Anterior cingulate cortex (tissue), 58 donors: ENCODE results near the gene PDGFB.

ENCODE experiments used
- DNase-seq, 58 donors: peaks; one replicate each; lab custom pipeline; 2025; lab: John Stamatoyannopoulos, UW

The PDGFB gene

DNA sequence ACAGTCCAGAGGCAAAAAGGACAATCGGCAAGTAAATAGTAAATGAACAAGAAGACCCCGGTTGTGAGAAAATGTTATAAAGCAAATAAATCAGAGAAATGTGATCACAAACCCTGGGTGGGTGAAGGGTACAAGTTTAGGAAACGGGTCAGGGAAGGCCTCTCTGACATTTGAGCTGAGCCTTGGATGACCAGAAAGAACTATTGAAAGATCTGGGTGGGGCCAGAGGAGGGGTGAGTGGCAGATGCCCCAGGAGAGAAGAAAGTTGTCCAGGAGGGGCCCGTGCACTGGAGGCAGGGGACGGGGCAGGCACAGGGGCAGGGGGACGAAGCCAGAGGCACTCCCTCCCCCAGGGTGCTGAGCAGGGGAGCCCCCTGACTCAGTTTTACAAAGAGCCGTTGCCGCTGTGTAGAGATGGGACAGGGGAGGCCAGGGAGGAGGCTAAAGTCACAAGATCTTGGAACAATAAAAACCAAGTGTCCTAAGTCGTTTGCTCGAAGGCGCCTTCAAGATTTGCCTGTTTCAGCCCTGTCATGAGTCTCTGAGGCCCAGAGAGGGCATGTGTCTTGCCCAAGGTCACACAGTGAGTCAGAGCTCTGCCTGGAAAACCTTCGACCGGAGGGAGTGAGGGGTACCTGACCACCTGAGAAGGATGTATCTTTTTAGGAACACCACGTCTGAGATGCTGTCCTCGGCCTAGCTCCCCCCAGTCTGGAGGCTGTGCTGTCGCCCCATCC, 10.8 kb upstream of the PDGFB start:
- DNase-seq, result no peak

DNA sequence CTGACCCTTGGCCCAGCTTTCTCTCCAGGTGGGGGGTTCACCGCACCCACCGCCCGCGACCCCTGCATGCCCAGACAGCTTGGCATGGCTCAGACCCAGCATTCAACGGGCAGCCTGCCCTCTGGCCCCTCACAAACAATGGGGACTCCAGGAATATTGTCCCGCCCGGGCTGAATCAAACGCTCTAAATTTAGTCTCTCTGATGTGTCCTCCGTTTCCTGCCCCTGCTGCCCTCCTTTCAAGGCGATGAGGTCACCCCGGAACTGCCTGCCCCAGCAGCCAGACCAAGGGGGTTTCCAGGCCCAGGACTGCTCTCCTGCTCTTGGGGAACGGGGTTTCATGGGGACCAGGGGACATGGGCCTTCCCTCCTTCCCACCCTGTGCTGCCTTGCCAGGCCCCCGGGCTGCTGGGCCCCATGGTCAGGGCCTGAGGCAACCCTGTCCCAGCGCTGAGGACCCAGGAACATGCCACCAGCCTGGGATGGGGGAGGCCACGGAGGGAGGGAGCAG, 10.1 kb upstream of the PDGFB start:
- no peak for DNase-seq

DNA sequence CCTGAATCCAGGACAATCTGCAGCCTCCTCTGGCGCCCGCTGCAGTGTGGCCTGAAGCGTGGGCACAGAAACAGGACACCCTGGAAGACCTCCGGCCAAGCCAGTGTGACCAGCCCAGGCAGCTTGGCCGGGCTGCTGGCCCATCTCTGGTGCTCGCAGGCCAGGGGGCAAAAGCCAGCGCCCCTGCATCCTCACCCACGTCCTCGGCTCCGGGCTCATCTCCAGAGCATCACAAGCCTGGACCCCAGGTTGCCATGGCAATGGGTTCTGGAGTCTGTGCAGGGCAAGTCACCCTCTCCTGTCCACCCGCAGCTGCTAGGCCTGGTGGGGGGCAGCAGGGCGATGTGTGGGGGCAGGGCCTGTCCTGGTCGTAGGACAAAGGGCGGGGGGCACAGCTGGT, 9.3 kb upstream of the PDGFB start:
- no peak for DNase-seq

DNA sequence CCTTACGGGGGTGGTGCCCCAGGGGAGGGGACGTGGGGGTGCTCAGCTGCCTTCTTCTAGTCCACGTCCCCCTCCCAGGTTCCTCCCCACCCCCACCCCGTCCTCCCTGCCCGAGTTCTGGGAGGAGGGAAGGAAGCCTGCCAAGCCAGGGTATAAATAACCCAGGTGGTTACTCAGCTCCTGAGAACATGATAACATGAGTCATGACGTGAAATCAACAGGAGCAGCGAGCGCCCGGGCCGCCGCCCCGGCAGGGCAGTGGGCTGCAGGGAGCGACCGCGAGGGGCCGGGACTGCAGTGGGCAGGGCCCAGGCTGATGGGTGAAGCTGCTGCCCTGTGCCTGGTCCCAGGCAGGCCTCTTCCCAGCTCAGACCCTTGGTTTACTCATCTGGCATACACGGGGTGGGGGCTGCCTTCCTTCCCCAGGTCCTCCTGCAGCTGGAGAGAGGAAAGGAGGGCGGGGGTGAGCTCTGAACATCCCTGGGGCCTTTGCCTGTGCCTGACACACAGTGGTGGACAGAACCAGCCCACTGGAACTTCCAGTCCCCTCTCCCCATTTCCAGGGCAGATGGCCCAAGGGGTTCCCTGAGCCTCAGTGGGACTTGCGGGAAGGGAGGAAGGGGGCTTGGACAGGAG, 8.8 kb upstream of the PDGFB start:
- peak in 28 of 58 donors; percentile 16 to 80 (median 42) for DNase-seq

DNA sequence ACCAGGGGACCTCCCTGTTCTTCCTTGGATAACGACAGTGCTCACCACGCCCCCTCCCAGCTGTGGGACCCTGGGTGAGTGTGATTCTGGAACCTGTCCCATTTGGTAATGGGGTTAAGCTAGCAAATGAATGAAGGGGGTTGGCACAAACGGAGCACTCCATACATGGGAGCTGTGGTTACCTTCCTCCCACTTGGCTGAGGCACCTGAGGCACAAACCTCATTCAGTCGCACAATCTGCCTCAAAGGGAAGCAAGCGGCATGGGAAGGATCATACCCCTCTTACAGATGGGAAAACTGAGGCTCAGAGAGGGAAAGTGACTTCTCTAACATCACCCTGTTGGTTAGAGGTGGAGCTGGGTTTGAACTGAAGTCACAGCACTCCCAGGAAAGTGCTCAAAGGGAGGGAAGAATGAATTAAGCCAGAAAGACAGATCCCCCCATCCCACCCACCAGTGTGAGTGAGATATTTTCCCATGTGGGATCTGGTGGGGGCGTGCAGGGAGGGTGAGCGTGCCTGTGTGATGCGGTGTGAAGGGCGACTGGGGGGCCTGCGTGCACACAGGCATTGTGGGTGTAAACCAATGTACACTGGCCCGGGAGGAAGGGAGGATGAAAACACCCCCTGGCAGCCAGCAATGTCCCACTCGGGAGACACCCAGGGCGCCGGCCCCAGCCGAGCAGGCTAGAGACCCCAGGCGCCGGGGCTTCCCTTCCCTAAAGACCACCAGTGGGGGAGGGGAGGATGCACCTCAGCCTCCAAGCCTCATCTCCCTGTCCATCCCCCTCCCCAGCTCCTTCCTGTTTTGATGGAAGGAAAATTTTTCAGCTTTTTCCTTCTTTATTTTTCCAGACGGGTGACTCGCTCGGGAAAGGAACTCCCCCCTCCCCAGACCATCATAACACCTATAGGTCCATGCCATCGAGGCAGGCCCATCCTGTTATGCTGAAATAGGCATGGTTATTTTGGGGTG, 8.0 kb upstream of the PDGFB start:
- peak in 3 of 58 donors; percentile 31 to 36 (median 34) for DNase-seq

DNA sequence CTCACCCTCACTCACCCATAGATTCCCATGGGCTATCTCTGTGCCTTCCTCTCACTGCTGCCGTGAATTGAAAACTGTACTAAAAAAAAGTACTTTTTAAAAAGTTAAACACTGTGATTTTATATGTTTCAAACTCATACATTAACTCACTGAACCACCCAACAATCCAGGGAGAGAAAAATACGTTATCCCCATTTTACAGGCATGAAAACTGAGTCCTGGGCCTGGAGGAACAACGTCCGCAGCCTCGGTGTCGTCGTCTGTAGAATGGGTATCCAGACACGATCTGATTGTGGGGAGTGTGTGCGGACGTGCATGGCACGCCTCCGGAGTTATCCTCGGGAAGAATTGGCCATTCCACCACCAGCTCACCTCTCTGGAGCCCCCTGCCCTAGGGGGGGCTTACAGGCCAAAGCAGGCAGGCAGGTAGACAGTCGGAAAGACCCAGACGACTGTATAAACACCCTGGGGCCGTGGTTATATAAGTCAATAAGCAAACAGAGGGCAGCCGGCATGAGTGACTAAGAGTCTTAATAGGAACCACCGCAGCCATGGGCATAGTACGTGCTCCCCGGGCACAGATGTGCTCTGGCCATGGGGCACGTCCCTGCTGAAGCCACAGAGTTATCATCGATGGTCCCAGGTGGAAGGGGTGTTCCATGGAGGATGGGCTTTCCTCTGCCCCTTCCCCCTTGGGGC, 7.1 kb upstream of the PDGFB start:
- DNase-seq, result no peak

DNA sequence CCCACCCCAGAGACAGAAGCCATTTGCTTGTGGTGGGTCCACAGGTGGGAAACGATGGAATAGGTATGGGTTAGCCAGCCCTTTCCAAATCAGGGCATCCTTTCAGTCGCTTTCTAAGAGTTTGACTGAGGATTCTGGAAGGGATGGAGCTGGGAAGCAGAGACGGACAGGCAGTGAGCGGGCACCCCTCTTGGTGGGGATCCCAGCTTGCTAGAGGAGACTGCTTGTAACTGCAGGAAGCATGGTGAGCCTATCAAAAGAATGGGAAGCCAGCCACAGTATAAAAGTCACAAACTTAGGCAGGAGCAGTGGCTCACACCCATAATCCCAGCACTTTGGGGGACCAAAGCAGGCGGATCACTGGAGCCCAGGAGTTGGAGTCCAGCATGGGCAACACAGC, 6.1 kb upstream of the PDGFB start:
- DNase-seq, result no peak

DNA sequence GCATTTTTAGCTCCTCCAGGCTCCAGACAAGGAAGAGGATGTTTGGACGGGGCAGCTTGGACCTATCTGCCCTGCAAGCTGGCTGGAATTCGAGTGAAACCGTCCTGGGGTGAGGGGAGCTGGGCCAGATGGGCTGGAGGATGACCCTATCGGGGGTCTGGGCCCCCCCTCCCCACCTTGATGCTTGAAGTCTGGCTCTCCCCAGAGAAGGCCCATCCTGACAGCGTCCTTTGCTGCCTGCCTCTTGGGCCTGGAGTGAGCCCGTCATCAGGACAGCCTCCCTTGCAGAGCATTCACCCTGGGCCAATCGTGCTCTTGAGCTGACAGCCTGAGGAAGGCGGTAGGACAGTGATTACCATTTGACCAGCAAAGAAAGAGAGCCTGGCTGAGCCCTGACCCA, 5.3 kb upstream of the PDGFB start:
- no peak for DNase-seq

DNA sequence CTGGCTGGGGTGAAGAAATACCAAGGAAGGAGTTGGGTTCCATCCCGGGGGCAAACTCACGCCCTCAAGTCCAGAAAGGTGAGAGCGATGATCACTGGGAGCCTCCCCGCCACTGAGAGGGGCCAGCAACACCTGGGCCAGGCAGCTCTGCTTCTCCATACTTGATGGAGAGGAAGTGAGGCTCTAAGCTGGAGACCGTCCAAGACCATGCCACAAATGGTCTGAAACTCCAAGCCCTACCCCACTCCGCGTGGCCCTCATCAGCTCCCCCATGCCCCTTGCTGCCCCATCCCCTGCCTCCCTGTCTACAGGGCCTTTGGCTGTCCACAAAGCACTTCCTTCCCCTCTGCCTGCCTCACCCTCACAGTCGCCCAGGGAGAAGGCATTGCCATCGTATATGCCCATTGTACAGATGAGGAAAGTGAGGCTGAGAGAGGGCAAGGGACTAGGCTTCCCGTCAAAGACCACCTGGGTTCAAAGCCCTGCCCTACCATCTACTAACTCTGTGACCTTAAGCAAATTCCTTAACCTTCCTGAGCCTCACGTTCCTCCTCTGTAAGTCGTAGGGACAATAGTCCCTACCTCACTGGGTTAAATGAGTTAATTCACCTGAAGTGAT, 4.4 kb upstream of the PDGFB start:
- DNase-seq, result no peak

DNA sequence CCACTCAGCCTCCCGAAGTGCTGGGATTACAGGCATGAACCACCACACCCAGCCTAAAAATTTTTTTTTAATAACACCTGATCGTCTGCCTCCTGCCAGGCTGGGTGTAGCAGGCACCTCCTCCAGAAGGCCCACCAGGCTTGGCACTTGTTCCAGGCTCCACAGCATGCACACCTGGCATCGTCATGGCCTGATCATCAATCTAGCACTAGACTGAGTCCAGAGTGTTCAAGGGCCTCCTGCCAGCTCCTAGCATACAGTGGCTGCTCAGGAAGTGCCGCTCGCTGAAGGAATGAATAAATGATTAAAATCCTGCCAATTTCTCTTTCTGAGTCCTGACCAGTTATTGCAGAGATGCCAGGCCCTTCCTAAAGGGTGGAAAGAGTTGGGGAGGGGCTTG, 3.5 kb upstream of the PDGFB start:
- peak in 1 of 58 donors; percentile 27 for DNase-seq

DNA sequence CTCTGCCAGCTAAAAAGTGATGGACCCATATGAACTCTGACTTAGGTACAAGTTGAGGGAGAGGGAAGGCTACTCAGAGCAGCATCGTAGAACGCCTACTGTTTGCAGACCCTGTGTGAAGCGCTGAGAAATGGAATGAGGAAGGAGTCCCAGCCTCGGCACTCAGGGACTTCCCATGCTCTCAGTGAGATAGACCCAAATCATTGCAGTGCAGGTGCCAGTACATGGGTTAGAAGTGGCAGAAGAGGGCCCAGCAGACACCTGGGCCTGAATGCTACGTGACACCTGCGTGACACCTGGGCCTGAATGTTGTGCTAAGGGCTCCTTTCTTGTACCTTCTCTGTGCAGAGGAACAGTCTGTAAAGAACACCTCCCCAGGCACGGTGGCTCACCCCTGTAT, 2.6 kb upstream of the PDGFB start:
- DNase-seq, result no peak

DNA sequence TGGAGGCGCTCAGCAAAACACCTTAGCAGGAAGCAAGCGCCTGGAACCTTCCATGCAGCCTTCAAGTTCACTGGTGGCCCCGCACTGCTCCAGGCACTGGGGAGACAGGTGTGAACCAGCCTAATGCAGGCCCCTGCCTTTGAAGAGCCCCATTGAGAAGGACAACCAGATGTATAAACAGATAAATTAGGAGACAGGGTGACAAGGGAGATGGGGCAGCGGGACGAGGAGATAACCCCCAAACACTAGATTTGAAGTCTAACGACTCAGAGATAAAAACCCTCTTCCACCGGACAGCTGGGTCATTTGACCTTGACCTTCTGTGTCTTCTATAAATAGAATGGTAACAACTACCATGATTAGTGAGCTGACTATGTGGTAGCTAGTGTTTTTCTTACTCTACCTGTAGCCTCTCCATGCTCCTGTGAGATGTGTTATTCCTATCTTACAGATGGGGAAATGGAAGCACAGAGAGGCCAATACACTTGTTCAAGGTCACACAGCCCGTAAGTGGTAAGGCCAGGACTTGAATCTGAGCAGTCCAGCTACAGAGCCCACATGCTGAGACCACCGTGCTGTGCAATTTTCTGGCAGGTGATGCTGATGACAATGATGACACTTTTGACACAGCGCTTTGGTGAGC, 2.0 kb upstream of the PDGFB start:
- no peak for DNase-seq

DNA sequence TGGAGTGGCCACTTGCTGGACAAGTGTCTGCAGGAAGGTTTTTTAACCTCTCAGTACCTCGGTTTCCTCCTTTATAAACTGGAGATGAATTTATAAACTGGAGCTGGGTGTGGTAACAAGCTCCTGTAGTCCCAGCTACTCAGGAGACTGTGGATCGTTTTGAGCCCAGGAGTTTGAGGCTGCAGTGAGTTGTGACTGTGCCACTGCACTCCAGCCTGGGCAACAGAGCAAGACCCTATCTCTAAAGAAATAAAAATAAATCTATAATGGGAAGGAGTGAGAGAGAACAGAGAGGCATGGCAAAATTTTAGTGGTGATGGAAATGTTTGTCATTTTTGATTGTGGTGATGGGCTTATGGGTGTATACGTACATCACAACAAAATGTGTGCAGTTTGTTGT, 1.4 kb upstream of the PDGFB start:
- DNase-seq, result no peak

DNA sequence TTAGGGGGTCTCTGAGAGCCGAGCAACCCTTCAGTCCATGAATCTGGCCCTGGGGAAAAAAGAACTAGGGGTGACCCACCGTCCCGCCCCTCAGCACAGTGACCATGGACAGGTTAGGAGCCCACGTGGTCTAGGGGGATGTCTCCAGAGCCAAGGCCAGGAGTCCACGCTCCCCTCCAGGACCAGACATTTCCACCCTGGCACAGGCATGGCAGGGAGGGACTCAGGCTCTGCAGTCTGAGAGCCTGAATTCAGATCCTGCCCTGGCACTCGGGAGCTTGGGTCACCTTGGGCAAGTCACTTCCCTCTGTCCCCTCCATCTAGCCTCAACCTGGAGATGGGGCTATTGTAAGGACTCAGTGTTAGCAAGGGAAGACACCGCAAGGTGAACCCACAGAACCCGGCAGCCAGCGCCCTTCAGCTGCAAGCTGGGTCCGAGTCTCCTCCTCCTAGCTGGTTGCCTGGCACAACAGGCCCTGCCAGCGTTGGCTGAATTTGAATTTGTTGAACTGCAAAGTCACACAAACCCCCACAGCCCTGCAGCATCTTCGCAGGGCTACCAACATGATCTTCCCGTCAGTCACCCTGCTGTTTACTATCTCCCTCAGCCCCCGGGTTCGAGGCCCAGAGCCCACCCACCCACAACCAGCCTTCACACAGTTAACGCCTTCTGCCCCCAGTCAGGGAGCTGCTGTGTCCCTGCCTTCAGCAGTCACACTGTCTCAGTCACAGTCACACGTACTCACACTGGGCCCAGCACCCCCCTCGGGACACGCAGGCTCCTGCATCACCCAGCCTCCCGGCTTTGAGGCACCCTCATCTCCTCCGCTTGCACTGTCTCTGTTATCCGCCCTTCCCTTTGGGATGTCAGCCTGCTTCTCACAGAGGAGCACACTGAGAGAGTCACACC, 603 bp upstream of the PDGFB start:
- DNase-seq, result peak in 35 of 58 donors; percentile 17 to 81 (median 54)

DNA sequence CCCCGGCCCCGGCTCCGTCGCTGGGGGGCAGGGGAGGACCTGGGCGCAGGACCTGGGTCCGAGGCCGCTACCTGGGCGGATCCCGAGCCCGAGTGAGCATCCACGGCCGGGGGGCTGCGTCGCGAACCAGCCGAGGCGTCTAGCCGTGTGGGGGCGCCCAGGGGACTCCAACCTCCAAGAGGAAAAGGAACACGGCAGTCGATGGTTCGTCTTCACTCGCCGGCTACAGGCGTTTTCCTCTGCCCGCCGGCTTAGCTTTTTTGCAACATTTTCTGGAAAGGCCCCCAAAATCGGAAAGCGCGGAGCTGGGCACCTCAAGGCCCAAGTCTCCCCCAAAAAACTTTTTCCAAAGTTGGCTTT, 666 bp downstream of the PDGFB start:
- no peak for DNase-seq

DNA sequence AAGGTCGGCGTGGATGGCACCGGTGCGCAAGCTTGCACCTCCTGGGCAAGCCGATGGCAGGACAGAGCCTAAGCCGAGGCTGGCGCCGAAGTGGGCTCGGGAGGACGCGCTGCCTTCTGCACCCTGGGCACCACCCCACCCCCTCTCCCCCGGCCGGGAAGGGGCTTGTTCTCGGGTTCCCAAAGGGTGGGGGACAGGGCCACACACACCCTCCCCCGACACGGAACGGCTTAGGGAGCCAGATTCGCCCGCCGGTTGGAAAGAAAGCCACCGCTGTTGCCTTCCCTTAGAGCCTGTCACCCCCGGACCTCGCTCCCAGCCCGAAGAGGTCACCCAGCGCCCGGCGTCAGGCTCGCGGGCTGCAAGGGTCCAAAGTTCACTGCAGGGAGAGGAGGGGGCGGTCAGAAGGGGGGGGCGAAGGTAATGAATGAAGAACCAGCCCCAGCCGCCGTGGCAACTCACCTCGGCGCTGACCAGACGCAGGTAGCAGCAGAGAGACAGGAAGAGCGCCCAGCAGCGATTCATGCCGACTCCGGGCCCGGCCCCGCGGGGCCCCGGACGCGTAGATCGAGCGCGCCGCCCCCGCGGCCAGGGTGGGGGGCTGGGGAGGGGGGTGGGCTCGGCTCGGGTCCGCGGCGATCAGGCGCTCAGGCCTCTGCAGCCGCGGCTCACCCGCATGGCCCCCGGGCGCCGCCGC, 1.2 kb downstream of the PDGFB start:
- no peak for DNase-seq

DNA sequence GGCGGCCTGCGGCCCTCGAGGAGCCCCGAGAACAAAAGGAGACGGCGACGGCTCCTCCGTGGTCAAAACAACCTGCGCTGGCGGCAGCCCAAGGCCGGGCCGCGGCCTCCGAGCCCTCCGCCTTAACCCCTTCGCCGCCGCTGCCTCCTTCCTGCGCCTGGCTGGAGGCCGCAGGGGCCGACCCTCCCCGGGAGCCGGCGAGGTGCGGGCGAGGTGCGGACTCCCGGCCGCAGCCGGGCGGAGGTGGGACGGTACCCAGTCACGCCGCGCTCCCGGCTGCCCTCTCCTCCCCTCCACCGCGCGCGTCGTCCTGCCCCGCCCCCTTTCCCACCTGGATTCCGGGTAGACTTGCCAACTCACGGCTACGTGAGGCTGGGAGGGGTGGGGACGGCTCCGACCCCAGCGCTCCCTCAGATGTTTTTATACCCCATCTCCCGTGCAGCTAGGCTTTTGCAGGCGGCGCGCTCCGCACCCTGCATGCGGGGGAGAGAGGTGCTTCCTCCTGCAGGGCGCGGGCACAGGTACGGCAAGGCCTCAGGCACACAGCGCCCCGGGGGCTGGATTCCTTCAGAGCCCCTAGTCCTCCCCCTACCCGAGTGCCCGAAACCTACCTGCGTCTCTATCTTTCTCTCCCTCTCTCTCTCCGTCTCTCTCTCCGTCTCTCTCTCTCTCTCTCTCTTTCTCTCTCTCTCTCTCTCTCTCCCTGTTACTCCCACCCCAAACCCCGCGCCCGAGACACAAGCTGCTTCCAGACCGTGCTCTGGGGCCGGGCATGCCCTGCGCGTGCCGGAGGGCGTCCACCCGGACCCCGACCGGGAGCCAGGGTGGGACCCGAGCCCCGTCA, 2.0 kb downstream of the PDGFB start:
- peak in 2 of 58 donors; percentile 22 to 47 for DNase-seq
